ENCODE results near the gene LPCAT4.

LPCAT4 gene

GRCh38 chr15:34374816-34375215 lies 7.8 kb upstream of the LPCAT4 start:
- H3K79me2 ChIP-seq (ENCODE audit: insufficient read depth, low read length) = no peaks in the 10 kb centered on the region
- ATAC-seq (ENCODE audit: insufficient read depth, low read depth) = no peak
- no peak for TF ChIP-seq EZH2 (IDR thresholded peaks at IDR 0.05; ENCODE audit: borderline replicate concordance, low read depth, low read length, severe bottlenecking)
- TF ChIP-seq, protein P1, sequence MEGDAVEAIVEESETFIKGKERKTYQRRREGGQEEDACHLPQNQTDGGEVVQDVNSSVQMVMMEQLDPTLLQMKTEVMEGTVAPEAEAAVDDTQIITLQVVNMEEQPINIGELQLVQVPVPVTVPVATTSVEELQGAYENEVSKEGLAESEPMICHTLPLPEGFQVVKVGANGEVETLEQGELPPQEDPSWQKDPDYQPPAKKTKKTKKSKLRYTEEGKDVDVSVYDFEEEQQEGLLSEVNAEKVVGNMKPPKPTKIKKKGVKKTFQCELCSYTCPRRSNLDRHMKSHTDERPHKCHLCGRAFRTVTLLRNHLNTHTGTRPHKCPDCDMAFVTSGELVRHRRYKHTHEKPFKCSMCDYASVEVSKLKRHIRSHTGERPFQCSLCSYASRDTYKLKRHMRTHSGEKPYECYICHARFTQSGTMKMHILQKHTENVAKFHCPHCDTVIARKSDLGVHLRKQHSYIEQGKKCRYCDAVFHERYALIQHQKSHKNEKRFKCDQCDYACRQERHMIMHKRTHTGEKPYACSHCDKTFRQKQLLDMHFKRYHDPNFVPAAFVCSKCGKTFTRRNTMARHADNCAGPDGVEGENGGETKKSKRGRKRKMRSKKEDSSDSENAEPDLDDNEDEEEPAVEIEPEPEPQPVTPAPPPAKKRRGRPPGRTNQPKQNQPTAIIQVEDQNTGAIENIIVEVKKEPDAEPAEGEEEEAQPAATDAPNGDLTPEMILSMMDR (IDR thresholded peaks at IDR 0.05; ENCODE audit: borderline replicate concordance, extremely low read depth, low read length, poor library complexity, severe bottlenecking) = no peak

GRCh38 chr15:34373951-34374350 lies 7.0 kb upstream of the LPCAT4 start:
- Histone ChIP-seq H3K9me3 (ENCODE audit: insufficient read depth, low read length, severe bottlenecking) (no peaks in the 10 kb centered on the region), H3K4me1 (ENCODE audit: insufficient read depth, low read length) (no peaks in the 10 kb centered on the region), H3K4me2 (ENCODE audit: insufficient read depth, low read length) (no peak overlapping the region), H3K9ac (ENCODE audit: low read depth, low read length) (no peak overlapping the region), H4K20me1 (ENCODE audit: insufficient read depth, low read length) (no peaks in the 10 kb centered on the region), H3K36me3 (ENCODE audit: insufficient read depth, low read length) (no peaks in the 10 kb centered on the region), H2AFZ (ENCODE audit: low read depth, low read length) (no peak overlapping the region), H3K4me3 (ENCODE audit: low read depth in 1 of 2, low read length in 2 of 2) (no peak overlapping the region), H3K27ac (ENCODE audit: low read length) (no peak overlapping the region), H3K79me2 (ENCODE audit: insufficient read depth, low read length) (no peaks in the 10 kb centered on the region), H3K27me3 (ENCODE audit: insufficient read depth, low read length, poor library complexity) (no peaks in the 10 kb centered on the region)
- DNase-seq (no peak), ATAC-seq (ENCODE audit: insufficient read depth, low read depth) (no peak)
- no peak for TF ChIP-seq EZH2 (IDR thresholded peaks at IDR 0.05; ENCODE audit: borderline replicate concordance, low read depth, low read length, severe bottlenecking)
- TF ChIP-seq, protein P1 (IDR thresholded peaks at IDR 0.05; ENCODE audit: borderline replicate concordance, extremely low read depth, low read length, poor library complexity, severe bottlenecking) = no peak

More at GRCh38 chr15:34374816-34375215, 7.8 kb upstream of the LPCAT4 start:
- Histone ChIP-seq H4K20me1 (ENCODE audit: insufficient read depth, low read length) (no peaks in the 10 kb centered on the region), H3K9ac (ENCODE audit: low read depth, low read length) (no peak overlapping the region), H3K27me3 (ENCODE audit: insufficient read depth, low read length, poor library complexity) (no peaks in the 10 kb centered on the region), H3K9me3 (ENCODE audit: insufficient read depth, low read length, severe bottlenecking) (no peaks in the 10 kb centered on the region), H3K4me2 (ENCODE audit: insufficient read depth, low read length) (no peak overlapping the region), H3K4me1 (ENCODE audit: insufficient read depth, low read length) (no peaks in the 10 kb centered on the region), H3K27ac (ENCODE audit: low read length) (no peak overlapping the region), H3K4me3 (ENCODE audit: low read depth in 1 of 2, low read length in 2 of 2) (no peak overlapping the region), H3K36me3 (ENCODE audit: insufficient read depth, low read length) (no peaks in the 10 kb centered on the region), H2AFZ (ENCODE audit: low read depth, low read length) (no peak overlapping the region)
- DNase-seq = no peak

GRCh38 chr15:34370643-34371042 lies 3.6 kb upstream of the LPCAT4 start:
- ATAC-seq (ENCODE audit: insufficient read depth, low read depth) (no peak), DNase-seq (no peak)
- Histone ChIP-seq H3K36me3 (ENCODE audit: insufficient read depth, low read length) (no peaks in the 10 kb centered on the region), H3K9ac (ENCODE audit: low read depth, low read length) (no peak overlapping the region), H3K9me3 (ENCODE audit: insufficient read depth, low read length, severe bottlenecking) (no peaks in the 10 kb centered on the region), H3K27me3 (ENCODE audit: insufficient read depth, low read length, poor library complexity) (no peaks in the 10 kb centered on the region), H3K27ac (ENCODE audit: low read length) (no peak overlapping the region), H4K20me1 (ENCODE audit: insufficient read depth, low read length) (peaks cover 3% of the 10 kb centered on the region; the same call in 1 of the 2 replicates), H2AFZ (ENCODE audit: low read depth, low read length) (no peak overlapping the region), H3K4me2 (ENCODE audit: insufficient read depth, low read length) (no peak overlapping the region), H3K4me3 (ENCODE audit: low read depth in 1 of 2, low read length in 2 of 2) (no peak overlapping the region), H3K79me2 (ENCODE audit: insufficient read depth, low read length) (peaks cover 11% of the 10 kb centered on the region), H3K4me1 (ENCODE audit: insufficient read depth, low read length) (peaks cover 19% of the 10 kb centered on the region)
- TF ChIP-seq EZH2 (IDR thresholded peaks at IDR 0.05; ENCODE audit: borderline replicate concordance, low read depth, low read length, severe bottlenecking) = no peak

- Histone ChIP-seq H3K4me1 (ENCODE audit: insufficient read depth, low read length) (peaks cover 24% of the 10 kb centered on the region), H3K79me2 (ENCODE audit: insufficient read depth, low read length) (peaks cover 16% of the 10 kb centered on the region), H3K9ac (ENCODE audit: low read depth, low read length) (no peak overlapping the region), H3K36me3 (ENCODE audit: insufficient read depth, low read length) (no peaks in the 10 kb centered on the region), H3K4me3 (ENCODE audit: low read depth in 1 of 2, low read length in 2 of 2) (no peak overlapping the region), H3K9me3 (ENCODE audit: insufficient read depth, low read length, severe bottlenecking) (no peaks in the 10 kb centered on the region), H3K27ac (ENCODE audit: low read length) (no peak overlapping the region), H4K20me1 (ENCODE audit: insufficient read depth, low read length) (peaks cover 6% of the 10 kb centered on the region; the same call in 1 of the 2 replicates), H2AFZ (ENCODE audit: low read depth, low read length) (no peak overlapping the region), H3K4me2 (ENCODE audit: insufficient read depth, low read length) (no peak overlapping the region), H3K27me3 (ENCODE audit: insufficient read depth, low read length, poor library complexity) (no peaks in the 10 kb centered on the region)
- DNase-seq = no peak
- no peak for ATAC-seq (ENCODE audit: insufficient read depth, low read depth)
- TF ChIP-seq, protein P1 (IDR thresholded peaks at IDR 0.05; ENCODE audit: borderline replicate concordance, extremely low read depth, low read length, poor library complexity, severe bottlenecking) = no peak
These were observed 3.1 kb upstream of the LPCAT4 start for GRCh38 chr15:34370129-34370528.
